Measurements from ENCODE around the gene ECE2.

The ECE2 gene

GRCh38 chr3:184325269-184325668 is 49.4 kb downstream of the ECE2 start:
- no peak overlapping the region for H3K4me2 ChIP-seq (ENCODE audit: low read length, poor library complexity, severe bottlenecking)
- no peak overlapping the region for H2BK120ac ChIP-seq (ENCODE audit: low read depth, low read length)
- WGBS: 97% methylated on average over 13 of the region's 13 CpGs
- no peak overlapping the region for H3K14ac ChIP-seq (ENCODE audit: low read length in 2 of 2)
- no peak overlapping the region for H2BK5ac ChIP-seq (ENCODE audit: low read depth, low read length, poor library complexity, severe bottlenecking)
- no peak overlapping the region for H3K9ac ChIP-seq (ENCODE audit: low read length)
- peaks cover 89 to 99% of the 10 kb centered on the region in 2 experiments for H3K36me3 ChIP-seq (ENCODE audit: control insufficient read depth in 1 of 2, insufficient read depth in 2 of 2, low read depth in 1 of 2, low read length in 2 of 2)
- no peaks in the 10 kb centered on the region for H3K9me3 ChIP-seq (ENCODE audit: control insufficient read depth, low read length)
- no peak overlapping the region for H2BK15ac ChIP-seq (ENCODE audit: low read depth, poor library complexity, severe bottlenecking)
- no peak overlapping the region for H3K23ac ChIP-seq (ENCODE audit: low read length in 2 of 2)
- no peak overlapping the region for H3K18ac ChIP-seq (ENCODE audit: low read depth in 1 of 2, low read length in 2 of 2)
- DNase-seq: no peak
- no peak overlapping the region for H3K4me3 ChIP-seq (ENCODE audit: insufficient read depth in 1 of 2, low read depth in 1 of 2, low read length in 2 of 2)
- no peak overlapping the region for H3K27ac ChIP-seq (ENCODE audit: low read length, poor library complexity, severe bottlenecking)
- H2BK12ac ChIP-seq (ENCODE audit: low read length in 2 of 2): no peak overlapping the region
- no peak overlapping the region for H4K8ac ChIP-seq (ENCODE audit: low read length)
- H3K27me3 ChIP-seq (ENCODE audit: control insufficient read depth in 1 of 2, insufficient read depth in 1 of 2, low read length in 2 of 2): no peaks in the 10 kb centered on the region
- H3K4ac ChIP-seq (ENCODE audit: low read depth in 1 of 2, low read length in 2 of 2): no peak overlapping the region
- H4K91ac ChIP-seq (ENCODE audit: low read length): no peak overlapping the region
- no peak overlapping the region for H2AFZ ChIP-seq (ENCODE audit: low read depth, low read length)
- H3K4me1 ChIP-seq (ENCODE audit: control insufficient read depth, insufficient read depth, low read depth, low read length): peaks cover 3% of the 10 kb centered on the region
- H2AK5ac ChIP-seq (ENCODE audit: low read length, severe bottlenecking): no peak overlapping the region
- H3K79me1 ChIP-seq (replicated peaks; ENCODE audit: low read length, poor library complexity, severe bottlenecking): peaks cover 47% of the 10 kb centered on the region

GRCh38 chr3:184325715-184326369 is 50.0 kb downstream of the ECE2 start:
- H3K14ac ChIP-seq (ENCODE audit: low read length in 2 of 2): no peak overlapping the region
- DNase-seq: no peak
- 97% methylated on average over 5 of the region's 6 CpGs for WGBS
- no peak overlapping the region for H2BK12ac ChIP-seq (ENCODE audit: low read length in 2 of 2)
- no peak overlapping the region for H3K4me3 ChIP-seq (ENCODE audit: insufficient read depth in 1 of 2, low read depth in 1 of 2, low read length in 2 of 2)
- no peak overlapping the region for H3K23ac ChIP-seq (ENCODE audit: low read length in 2 of 2)
- peaks cover 42% of the 10 kb centered on the region for H3K79me1 ChIP-seq (replicated peaks; ENCODE audit: low read length, poor library complexity, severe bottlenecking)
- H3K9ac ChIP-seq (ENCODE audit: low read length): peak overlapping the region; percentile 1
- no peaks in the 10 kb centered on the region for H3K9me3 ChIP-seq (ENCODE audit: control insufficient read depth, low read length)
- H3K27ac ChIP-seq (ENCODE audit: low read length, poor library complexity, severe bottlenecking): no peak overlapping the region
- H4K91ac ChIP-seq (ENCODE audit: low read length): no peak overlapping the region
- no peak overlapping the region for H3K4ac ChIP-seq (ENCODE audit: low read depth in 1 of 2, low read length in 2 of 2)
- H2AFZ ChIP-seq (ENCODE audit: low read depth, low read length): no peak overlapping the region
- peaks cover 85 to 99% of the 10 kb centered on the region in 2 experiments for H3K36me3 ChIP-seq (ENCODE audit: control insufficient read depth in 1 of 2, insufficient read depth in 2 of 2, low read depth in 1 of 2, low read length in 2 of 2)
- no peaks in the 10 kb centered on the region for H3K27me3 ChIP-seq (ENCODE audit: control insufficient read depth in 1 of 2, insufficient read depth in 1 of 2, low read length in 2 of 2)
- H4K8ac ChIP-seq (ENCODE audit: low read length): no peak overlapping the region
- no peak overlapping the region for H2BK15ac ChIP-seq (ENCODE audit: low read depth, poor library complexity, severe bottlenecking)
- no peak overlapping the region for H3K18ac ChIP-seq (ENCODE audit: low read depth in 1 of 2, low read length in 2 of 2)
- no peak overlapping the region for H3K4me2 ChIP-seq (ENCODE audit: low read length, poor library complexity, severe bottlenecking)
- H2BK120ac ChIP-seq (ENCODE audit: low read depth, low read length): no peak overlapping the region
- no peak overlapping the region for H2BK5ac ChIP-seq (ENCODE audit: low read depth, low read length, poor library complexity, severe bottlenecking)
- H3K4me1 ChIP-seq (ENCODE audit: control insufficient read depth, insufficient read depth, low read depth, low read length): no peaks in the 10 kb centered on the region
- H2AK5ac ChIP-seq (ENCODE audit: low read length, severe bottlenecking): no peak overlapping the region

- Histone ChIP-seq H2AK5ac (ENCODE audit: low read length, severe bottlenecking) (no peak overlapping the region), H3K4ac (ENCODE audit: low read depth in 1 of 2, low read length in 2 of 2) (no peak overlapping the region), H4K91ac (ENCODE audit: low read length) (no peak overlapping the region), H3K27me3 (ENCODE audit: control insufficient read depth in 1 of 2, insufficient read depth in 1 of 2, low read length in 2 of 2) (no peaks in the 10 kb centered on the region), H3K18ac (ENCODE audit: low read depth in 1 of 2, low read length in 2 of 2) (no peak overlapping the region), H3K4me3 (ENCODE audit: insufficient read depth in 1 of 2, low read depth in 1 of 2, low read length in 2 of 2) (no peak overlapping the region), H2AFZ (ENCODE audit: low read depth, low read length) (no peak overlapping the region), H3K79me1 (replicated peaks; ENCODE audit: low read length, poor library complexity, severe bottlenecking) (peaks cover 37% of the 10 kb centered on the region), H2BK12ac (ENCODE audit: low read length in 2 of 2) (no peak overlapping the region), H3K27ac (ENCODE audit: low read length, poor library complexity, severe bottlenecking) (no peak overlapping the region), H2BK120ac (ENCODE audit: low read depth, low read length) (no peak overlapping the region), H3K36me3 (ENCODE audit: control insufficient read depth in 1 of 2, insufficient read depth in 2 of 2, low read depth in 1 of 2, low read length in 2 of 2) (peaks cover 85 to 99% of the 10 kb centered on the region in 2 experiments), H3K9me3 (ENCODE audit: control insufficient read depth, low read length) (no peaks in the 10 kb centered on the region), H2BK5ac (ENCODE audit: low read depth, low read length, poor library complexity, severe bottlenecking) (no peak overlapping the region), H3K4me2 (ENCODE audit: low read length, poor library complexity, severe bottlenecking) (no peak overlapping the region), H3K23ac (ENCODE audit: low read length in 2 of 2) (no peak overlapping the region), H2BK15ac (ENCODE audit: low read depth, poor library complexity, severe bottlenecking) (no peak overlapping the region), H4K8ac (ENCODE audit: low read length) (no peak overlapping the region), H3K9ac (ENCODE audit: low read length) (no peak overlapping the region), H3K14ac (ENCODE audit: low read length in 2 of 2) (no peak overlapping the region), H3K4me1 (ENCODE audit: control insufficient read depth, insufficient read depth, low read depth, low read length) (peaks cover 5% of the 10 kb centered on the region)
- over 99% methylated on average over 21 of the region's 21 CpGs for WGBS
- DNase-seq: no peak
These were observed 51.3 kb downstream of the ECE2 start for GRCh38 chr3:184327171-184327570.

- Histone ChIP-seq H3K79me1 (replicated peaks; ENCODE audit: low read length, poor library complexity, severe bottlenecking) (peaks cover 31% of the 10 kb centered on the region), H4K91ac (ENCODE audit: low read length) (no peak overlapping the region), H3K4ac (ENCODE audit: low read depth in 1 of 2, low read length in 2 of 2) (no peak overlapping the region), H3K4me1 (ENCODE audit: control insufficient read depth, insufficient read depth, low read depth, low read length) (peaks cover 14% of the 10 kb centered on the region), H3K9me3 (ENCODE audit: control insufficient read depth, low read length) (no peaks in the 10 kb centered on the region), H2BK120ac (ENCODE audit: low read depth, low read length) (no peak overlapping the region), H4K8ac (ENCODE audit: low read length) (no peak overlapping the region), H2AFZ (ENCODE audit: low read depth, low read length) (no peak overlapping the region), H3K4me3 (ENCODE audit: insufficient read depth in 1 of 2, low read depth in 1 of 2, low read length in 2 of 2) (no peak overlapping the region), H3K9ac (ENCODE audit: low read length) (no peak overlapping the region), H3K14ac (ENCODE audit: low read length in 2 of 2) (no peak overlapping the region), H2BK12ac (ENCODE audit: low read length in 2 of 2) (no peak overlapping the region), H2BK15ac (ENCODE audit: low read depth, poor library complexity, severe bottlenecking) (no peak overlapping the region), H2BK5ac (ENCODE audit: low read depth, low read length, poor library complexity, severe bottlenecking) (no peak overlapping the region), H3K23ac (ENCODE audit: low read length in 2 of 2) (no peak overlapping the region), H3K27ac (ENCODE audit: low read length, poor library complexity, severe bottlenecking) (peak overlapping the region; percentile 7), H3K18ac (ENCODE audit: low read depth in 1 of 2, low read length in 2 of 2) (no peak overlapping the region), H2AK5ac (ENCODE audit: low read length, severe bottlenecking) (no peak overlapping the region), H3K4me2 (ENCODE audit: low read length, poor library complexity, severe bottlenecking) (no peak overlapping the region), H3K27me3 (ENCODE audit: control insufficient read depth in 1 of 2, insufficient read depth in 1 of 2, low read length in 2 of 2) (no peaks in the 10 kb centered on the region), H3K36me3 (ENCODE audit: control insufficient read depth in 1 of 2, insufficient read depth in 2 of 2, low read depth in 1 of 2, low read length in 2 of 2) (peaks cover 82 to 99% of the 10 kb centered on the region in 2 experiments)
- no peak for DNase-seq
- WGBS: 64% methylated on average over 3 of the region's 3 CpGs
These were observed 52.7 kb downstream of the ECE2 start for GRCh38 chr3:184328516-184328915.
